Activated gamma-delta T cell treated with Interleukin-2 at 50 U/mL for 16 hours (primary cell): Measurements from ENCODE around the gene GYPC.

ENCODE experiments used
- DNase-seq: peaks from one replicate; pipeline ENCODE4 v3.0.0-alpha.2; 2020

The GYPC gene

DNA sequence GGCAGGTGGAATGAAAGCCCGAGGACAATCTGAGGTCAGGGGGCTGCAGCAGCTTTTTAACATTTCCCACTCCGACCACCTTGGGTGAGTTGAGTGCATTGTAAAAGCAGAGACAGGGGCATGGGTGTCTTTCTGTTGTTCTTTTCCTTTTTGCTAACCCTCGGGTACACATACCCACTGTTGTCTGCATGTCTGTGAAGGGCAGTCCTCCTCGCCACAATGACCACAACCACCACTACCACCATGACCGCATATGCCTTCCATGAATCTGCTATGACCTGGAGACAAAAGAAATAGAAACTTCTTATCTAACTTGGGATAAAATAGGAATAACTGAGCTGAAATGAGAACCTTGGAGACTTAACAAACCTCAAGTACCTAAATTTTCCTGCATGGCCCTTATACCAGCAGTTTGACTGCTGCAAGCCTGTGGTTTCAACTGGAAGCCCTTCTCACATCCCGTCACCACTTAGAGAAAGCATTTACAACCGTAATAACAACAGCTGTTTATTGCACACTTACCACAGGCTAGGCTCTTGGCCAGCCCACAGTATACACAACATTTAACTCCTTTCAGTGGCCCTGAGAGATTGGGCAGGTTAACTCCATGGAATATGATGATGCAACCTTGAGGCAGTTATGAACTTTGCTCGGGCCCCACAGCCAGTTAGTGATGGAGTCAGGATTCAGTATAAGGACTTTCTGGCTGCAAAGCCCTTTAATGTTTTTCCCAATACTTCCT is 80.3 kb downstream of the GYPC start:
- no peak for DNase-seq

- DNase-seq = no peak
These were observed 83.2 kb downstream of the GYPC start for GRCh38 chr2:126739141-126739540.

- DNase-seq = no peak
These were observed 88.7 kb downstream of the GYPC start for GRCh38 chr2:126744640-126745039.
